NCI-H2029 (cell line): ENCODE measurements around the gene WDR45B.

ENCODE experiments used
- DNase-seq: peaks from one replicate; lab custom pipeline; 2025; lab: John Stamatoyannopoulos, UW

Gene WDR45B

GRCh38 chr17:82629748-82630147 lies 18.5 kb downstream of the WDR45B start:
- DNase-seq: no peak

GRCh38 chr17:82627405-82627804 lies 20.8 kb downstream of the WDR45B start:
- DNase-seq: no peak

GRCh38 chr17:82623707-82624106 lies 24.5 kb downstream of the WDR45B start:
- no peak for DNase-seq

GRCh38 chr17:82619641-82620040 lies 28.6 kb downstream of the WDR45B start:
- DNase-seq: no peak

GRCh38 chr17:82619211-82619610 lies 29.0 kb downstream of the WDR45B start:
- no peak for DNase-seq

- no peak for DNase-seq
Observed at GRCh38 chr17:82616021-82616711, 32.1 kb downstream of the WDR45B start.

- no peak for DNase-seq
Observed at GRCh38 chr17:82615084-82616020, 32.9 kb downstream of the WDR45B start.

- DNase-seq: no peak
Observed at GRCh38 chr17:82614095-82614631, 34.1 kb downstream of the WDR45B start.

- DNase-seq: no peak
Observed at GRCh38 chr17:82613283-82614094, 34.8 kb downstream of the WDR45B start.

- no peak for DNase-seq
Observed at GRCh38 chr17:82611140-82612058, 36.8 kb downstream of the WDR45B start.

- DNase-seq: no peak
Observed at GRCh38 chr17:82609655-82610054, 38.6 kb downstream of the WDR45B start.

GRCh38 chr17:82608816-82609215 lies 39.4 kb downstream of the WDR45B start:
- no peak for DNase-seq

- DNase-seq: no peak
Observed at GRCh38 chr17:82605939-82606600, 42.2 kb downstream of the WDR45B start.

- no peak for DNase-seq
Observed at GRCh38 chr17:82604532-82604931, 43.7 kb downstream of the WDR45B start.

- DNase-seq: no peak
Observed at GRCh38 chr17:82603981-82604448, 44.2 kb downstream of the WDR45B start.

- DNase-seq: no peak
Observed at GRCh38 chr17:82602986-82603710, 45.1 kb downstream of the WDR45B start.

GRCh38 chr17:82602487-82602886 lies 45.8 kb downstream of the WDR45B start:
- DNase-seq: no peak

GRCh38 chr17:82601447-82602000 lies 46.7 kb downstream of the WDR45B start:
- no peak for DNase-seq

GRCh38 chr17:82600731-82601446 lies 47.4 kb downstream of the WDR45B start:
- DNase-seq: no peak
